GM12865 (cell line): ENCODE measurements around the gene ANKRD39.

Experiments used
- DNase-seq: peaks from one replicate; pipeline ENCODE4 v3.0.0; 2010; ENCODE audit warnings: low read depth
- H3K4me3 ChIP-seq: 2 replicates; pipeline ENCODE4 v1.5.1; 2011; ENCODE audit warnings: mild to moderate bottlenecking, low read depth, low read length, control low read depth
- CTCF ChIP-seq: IDR thresholded peaks from 2 replicates; pipeline ENCODE4 v1.5.1; 2011; ENCODE audit warnings: low read length, control low read depth, low read depth, inconsistent platforms; ENCODE audit not compliant: insufficient read depth; ENCODE audit errors: missing control alignments

The ANKRD39 gene

GRCh38 chr2:96815326-96816126 is 42.3 kb downstream of the ANKRD39 start:
- H3K4me3 ChIP-seq: peak overlapping the region; percentile 68
- peak; percentile 24 for DNase-seq

GRCh38 chr2:96813656-96814055 is 44.2 kb downstream of the ANKRD39 start:
- TF ChIP-seq CTCF: no peak
- no peak for DNase-seq

More at GRCh38 chr2:96815326-96816126, 42.3 kb downstream of the ANKRD39 start:
- no peak for TF ChIP-seq CTCF

GRCh38 chr2:96811917-96812316 is 45.9 kb downstream of the ANKRD39 start:
- H3K4me3 ChIP-seq: no peak overlapping the region
- DNase-seq: no peak
- no peak for TF ChIP-seq CTCF

More at GRCh38 chr2:96813656-96814055, 44.2 kb downstream of the ANKRD39 start:
- no peak overlapping the region for H3K4me3 ChIP-seq

- no peak for DNase-seq
- H3K4me3 ChIP-seq: no peak overlapping the region
- TF ChIP-seq CTCF: no peak
These were observed 47.0 kb downstream of the ANKRD39 start for GRCh38 chr2:96810783-96811192.

GRCh38 chr2:96809951-96810782 is 47.6 kb downstream of the ANKRD39 start:
- no peak for DNase-seq

GRCh38 chr2:96809216-96809882 is 48.5 kb downstream of the ANKRD39 start:
- H3K4me3 ChIP-seq: no peak overlapping the region
- no peak for TF ChIP-seq CTCF
- DNase-seq: no peak

More at GRCh38 chr2:96809951-96810782, 47.6 kb downstream of the ANKRD39 start:
- H3K4me3 ChIP-seq: no peak overlapping the region
- no peak for TF ChIP-seq CTCF
